ENCODE measurements around the gene MYCBP.

Gene MYCBP

GRCh38 chr1:38867208-38867607 is 5.9 kb downstream of the MYCBP start:
- H3K27me3 ChIP-seq (ENCODE audit: insufficient read depth, insufficient read length): no peaks in the 10 kb centered on the region
- H3K4me3 ChIP-seq (ENCODE audit: insufficient read length, low read depth): no peak overlapping the region
- no peak for DNase-seq (ENCODE audit: low read depth, low spot score)
- H3K4me1 ChIP-seq (ENCODE audit: insufficient read depth, insufficient read length): no peaks in the 10 kb centered on the region
- H3K9ac ChIP-seq (ENCODE audit: insufficient read length, low read depth): no peak overlapping the region
- no peaks in the 10 kb centered on the region for H3K9me3 ChIP-seq (ENCODE audit: insufficient read depth, low read length)
- H3K36me3 ChIP-seq (ENCODE audit: insufficient read depth, insufficient read length, low read length): peaks cover 30% of the 10 kb centered on the region
- TF ChIP-seq YY1 (IDR thresholded peaks at IDR 0.05; ENCODE audit: insufficient read depth, insufficient read length): no peak
- TF ChIP-seq SUZ12 (IDR thresholded peaks at IDR 0.05; ENCODE audit: extremely low read depth, insufficient read depth, insufficient read length): no peak
- TF ChIP-seq ZNF274 (IDR thresholded peaks at IDR 0.05; ENCODE audit: low read depth, low read length): no peak

- Histone ChIP-seq H3K36me3 (ENCODE audit: insufficient read depth, insufficient read length, low read length) (peaks cover 32% of the 10 kb centered on the region), H3K9ac (ENCODE audit: insufficient read length, low read depth) (no peak overlapping the region), H3K27me3 (ENCODE audit: insufficient read depth, insufficient read length) (no peaks in the 10 kb centered on the region), H3K4me1 (ENCODE audit: insufficient read depth, insufficient read length) (no peaks in the 10 kb centered on the region), H3K9me3 (ENCODE audit: insufficient read depth, low read length) (no peaks in the 10 kb centered on the region), H3K4me3 (ENCODE audit: insufficient read length, low read depth) (no peak overlapping the region)
- no peak for DNase-seq (ENCODE audit: low read depth, low spot score)
- no peak for TF ChIP-seq SUZ12 (IDR thresholded peaks at IDR 0.05; ENCODE audit: extremely low read depth, insufficient read depth, insufficient read length)
- TF ChIP-seq ZNF274 (IDR thresholded peaks at IDR 0.05; ENCODE audit: low read depth, low read length): no peak
- no peak for TF ChIP-seq YY1 (IDR thresholded peaks at IDR 0.05; ENCODE audit: insufficient read depth, insufficient read length)
Measured at GRCh38 chr1:38865112-38865715, 7.9 kb downstream of the MYCBP start.

DNA sequence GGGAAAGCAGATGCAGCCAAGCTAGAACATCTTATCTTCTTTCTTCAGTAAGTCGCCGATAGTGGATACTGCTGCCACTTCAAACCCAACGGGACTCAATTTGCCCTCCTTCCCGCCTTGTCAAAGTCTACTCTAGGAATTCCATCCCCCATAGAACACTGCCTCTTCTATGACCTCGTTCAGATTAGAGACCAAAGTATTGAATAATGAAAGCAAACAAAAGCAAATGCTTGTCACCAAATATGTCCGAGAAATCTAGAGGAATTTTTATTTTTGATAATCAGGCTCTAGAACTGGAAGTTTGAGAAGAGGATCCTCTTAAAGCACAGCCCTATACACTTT is 12.7 kb downstream of the MYCBP start:
- Histone ChIP-seq H3K9ac (ENCODE audit: insufficient read length, low read depth) (peak overlapping the region; percentile 97), H3K4me3 (ENCODE audit: insufficient read length, low read depth) (peak overlapping the region; percentile 95), H3K9me3 (ENCODE audit: insufficient read depth, low read length) (no peaks in the 10 kb centered on the region), H3K36me3 (ENCODE audit: insufficient read depth, insufficient read length, low read length) (peaks cover 34% of the 10 kb centered on the region), H3K27me3 (ENCODE audit: insufficient read depth, insufficient read length) (no peaks in the 10 kb centered on the region), H3K4me1 (ENCODE audit: insufficient read depth, insufficient read length) (no peaks in the 10 kb centered on the region)
- TF ChIP-seq SUZ12 (IDR thresholded peaks at IDR 0.05; ENCODE audit: extremely low read depth, insufficient read depth, insufficient read length) (no peak), YY1 (IDR thresholded peaks at IDR 0.05; ENCODE audit: insufficient read depth, insufficient read length) (no peak), ZNF274 (IDR thresholded peaks at IDR 0.05; ENCODE audit: low read depth, low read length) (no peak)
- DNase-seq (ENCODE audit: low read depth, low spot score): no peak

DNA sequence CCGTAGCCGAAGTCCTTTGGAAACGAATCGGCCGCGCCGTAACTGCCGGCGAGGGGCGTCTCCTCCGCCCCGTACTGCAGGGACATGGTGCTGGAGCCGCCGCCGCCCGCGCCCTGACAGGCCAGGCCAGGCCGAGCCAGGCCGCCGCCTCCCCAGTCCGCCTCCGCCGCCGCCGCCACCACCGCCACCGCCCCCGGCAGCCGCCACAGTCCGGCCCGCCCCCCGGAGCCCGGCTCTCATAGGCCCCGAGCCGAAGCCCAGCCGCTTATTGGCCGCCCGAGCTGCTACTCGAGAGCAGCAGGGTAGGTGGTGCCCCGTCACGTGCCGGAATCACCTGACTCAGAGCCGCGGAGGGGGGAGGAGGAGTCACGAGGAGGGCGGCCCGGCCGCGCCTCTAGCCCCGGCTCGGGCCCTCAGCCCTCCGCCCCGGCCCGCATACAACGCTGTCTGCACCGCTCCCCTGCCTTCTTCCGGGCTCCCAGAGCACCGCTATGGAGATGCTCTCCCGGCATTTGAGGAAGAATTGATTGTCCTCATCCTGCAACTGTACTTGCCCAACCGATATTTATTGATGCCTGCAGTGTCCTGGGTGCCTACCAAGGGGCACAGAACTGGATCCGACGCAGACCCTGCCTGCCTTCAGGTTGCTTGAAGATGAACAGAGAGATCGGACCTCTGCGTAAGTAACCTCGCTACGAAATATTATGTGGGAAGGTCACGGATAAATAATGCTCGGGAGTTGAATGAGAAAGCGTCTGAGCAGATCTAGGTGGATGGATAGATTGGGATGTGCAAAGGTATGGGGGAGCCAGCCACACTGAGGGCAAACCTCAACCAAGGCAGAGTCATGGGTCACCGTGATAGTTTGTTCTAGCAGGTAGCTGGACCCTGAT is 13.3 kb downstream of the MYCBP start, which contains the start of gene RRAGC:
Gene RRAGC, minus strand, starts transcription at position 212 of the 893 bp plus-strand sequence. Its CDS starts 126 bp downstream, at position 86.
- Histone ChIP-seq H3K9me3 (ENCODE audit: insufficient read depth, low read length) (no peaks in the 10 kb centered on the region), H3K27me3 (ENCODE audit: insufficient read depth, insufficient read length) (no peaks in the 10 kb centered on the region), H3K4me3 (ENCODE audit: insufficient read length, low read depth) (peak within 1 kb of the TSS; percentile 95), H3K36me3 (ENCODE audit: insufficient read depth, insufficient read length, low read length) (peaks cover 34% of the 10 kb centered on the region), H3K4me1 (ENCODE audit: insufficient read depth, insufficient read length) (no peaks in the 10 kb centered on the region), H3K9ac (ENCODE audit: insufficient read length, low read depth) (peak within 1 kb of the TSS; percentile 97)
- TF ChIP-seq YY1 (IDR thresholded peaks at IDR 0.05; ENCODE audit: insufficient read depth, insufficient read length) (no peak), ZNF274 (IDR thresholded peaks at IDR 0.05; ENCODE audit: low read depth, low read length) (no peak), SUZ12 (IDR thresholded peaks at IDR 0.05; ENCODE audit: extremely low read depth, insufficient read depth, insufficient read length) (no peak)
- DNase-seq (ENCODE audit: low read depth, low spot score): peak; percentile 98

DNA sequence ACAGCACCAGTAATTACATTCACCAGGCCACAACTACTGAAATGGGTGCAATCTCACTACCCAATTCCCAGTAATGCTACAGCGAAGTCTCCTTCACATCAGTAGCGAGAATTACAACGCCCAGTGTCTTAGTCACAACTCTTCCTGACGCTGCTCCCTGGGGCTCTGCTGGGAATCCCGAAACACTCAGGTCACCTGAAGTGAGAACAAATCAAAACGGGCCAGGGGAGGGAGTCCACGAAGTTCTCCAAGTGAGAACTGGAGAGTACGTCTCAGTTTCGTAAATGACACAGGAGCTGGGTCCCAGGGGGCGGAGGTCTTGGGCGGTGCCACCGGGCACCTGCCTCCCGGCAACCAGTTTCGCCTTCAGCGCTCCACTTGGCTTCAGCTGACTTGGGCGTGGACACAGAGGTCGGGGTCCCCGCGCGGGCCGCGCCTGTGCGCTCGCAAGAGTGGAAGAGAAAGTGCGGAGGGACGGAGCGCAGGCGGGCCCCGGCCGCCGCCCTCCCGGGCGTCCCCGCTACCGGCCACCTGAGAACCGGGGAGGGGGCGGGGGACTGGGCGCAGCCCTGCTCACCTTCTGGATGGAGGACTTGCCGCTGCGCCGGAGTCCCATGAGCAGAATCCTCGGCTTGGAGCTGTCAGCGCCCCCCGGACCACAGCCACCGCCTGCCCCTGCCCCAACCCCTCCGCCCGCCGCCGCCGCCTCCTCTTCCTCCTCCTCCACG is 14.2 kb downstream of the MYCBP start:
- no peak for DNase-seq (ENCODE audit: low read depth, low spot score)
- Histone ChIP-seq H3K4me3 (ENCODE audit: insufficient read length, low read depth) (peak overlapping the region; percentile 71), H3K9ac (ENCODE audit: insufficient read length, low read depth) (peak overlapping the region; percentile 81), H3K27me3 (ENCODE audit: insufficient read depth, insufficient read length) (no peaks in the 10 kb centered on the region), H3K9me3 (ENCODE audit: insufficient read depth, low read length) (no peaks in the 10 kb centered on the region), H3K4me1 (ENCODE audit: insufficient read depth, insufficient read length) (no peaks in the 10 kb centered on the region), H3K36me3 (ENCODE audit: insufficient read depth, insufficient read length, low read length) (peaks cover 37% of the 10 kb centered on the region)
- TF ChIP-seq YY1 (IDR thresholded peaks at IDR 0.05; ENCODE audit: insufficient read depth, insufficient read length) (no peak), ZNF274 (IDR thresholded peaks at IDR 0.05; ENCODE audit: low read depth, low read length) (no peak), SUZ12 (IDR thresholded peaks at IDR 0.05; ENCODE audit: extremely low read depth, insufficient read depth, insufficient read length) (no peak)

DNA sequence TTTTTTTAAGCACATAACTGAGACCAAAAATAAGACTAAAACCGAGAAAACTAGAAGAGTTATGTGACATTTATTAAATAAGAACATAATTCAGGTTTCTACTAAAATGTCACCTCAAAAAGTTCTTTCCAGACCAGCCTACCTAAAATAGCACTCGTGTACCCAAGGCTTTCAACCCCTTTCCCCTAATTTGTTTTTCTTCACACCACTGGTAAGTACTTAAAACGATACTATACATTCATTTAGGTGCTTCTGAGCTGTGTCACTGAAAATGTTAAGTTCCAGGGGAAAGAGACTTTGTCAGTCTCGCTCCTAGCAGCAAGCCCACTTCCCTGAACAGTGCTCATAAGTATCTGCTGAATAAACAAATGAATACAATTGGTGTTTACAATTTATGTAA is 20.4 kb downstream of the MYCBP start:
- H3K4me1 ChIP-seq (ENCODE audit: insufficient read depth, insufficient read length): no peaks in the 10 kb centered on the region
- TF ChIP-seq SUZ12 (IDR thresholded peaks at IDR 0.05; ENCODE audit: extremely low read depth, insufficient read depth, insufficient read length) (no peak), YY1 (IDR thresholded peaks at IDR 0.05; ENCODE audit: insufficient read depth, insufficient read length) (no peak), ZNF274 (IDR thresholded peaks at IDR 0.05; ENCODE audit: low read depth, low read length) (no peak)
- H3K27me3 ChIP-seq (ENCODE audit: insufficient read depth, insufficient read length): no peaks in the 10 kb centered on the region
- H3K9me3 ChIP-seq (ENCODE audit: insufficient read depth, low read length): no peaks in the 10 kb centered on the region
- H3K4me3 ChIP-seq (ENCODE audit: insufficient read length, low read depth): no peak overlapping the region
- peaks cover 68% of the 10 kb centered on the region for H3K36me3 ChIP-seq (ENCODE audit: insufficient read depth, insufficient read length, low read length)
- H3K9ac ChIP-seq (ENCODE audit: insufficient read length, low read depth): no peak overlapping the region
- no peak for DNase-seq (ENCODE audit: low read depth, low spot score)
